H1 (cell line): Measurements from ENCODE around the gene OXSR1. TPM values are rescaled to one million over a fixed set of nuclear protein-coding genes. Genes with fewer than 3 reads are reported as not detected.

ENCODE experiments used
- CTCF ChIA-PET: fragments of 300-600 bp; sonication (Branson Sonifier 250); formaldehyde crosslinking; loops from one replicate; lab custom pipeline; 2021; ENCODE audit not compliant: partially characterized antibody; lab: Charles Lee
- POLR2A ChIA-PET: fragments of 300-600 bp; sonication (Branson Sonifier 250); formaldehyde crosslinking; loops from one replicate; lab custom pipeline; 2021; ENCODE audit warnings: inconsistent platforms; ENCODE audit not compliant: partially characterized antibody; lab: Charles Lee
- DNase-seq, 2 experiments: peaks; one replicate each; pipeline versions ENCODE4 v3.0.0 to v3.0.0-alpha.2; 2010 to 2022; ENCODE audit warnings: low spot score in 2 of 2, low read depth in 1 of 2, mixed read lengths in 1 of 2
- FAIRE-seq: peaks from 2 replicates; lab custom pipeline; 2011; peaks lifted over from hg19 to GRCh38; lab: Jason Lieb, UNC
- H2AFZ ChIP-seq: 2 replicates; pipeline ENCODE4 v1.8.1; 2012; ENCODE audit warnings: low read length, inconsistent platforms
- H2AK5ac ChIP-seq: 2 replicates; pipeline ENCODE4 v1.6.1; 2013; ENCODE audit warnings: low read depth, low read length
- H2BK120ac ChIP-seq: replicated peaks from 2 replicates; pipeline ENCODE3; 2013; ENCODE audit warnings: low read depth, low read length, inconsistent platforms
- H2BK12ac ChIP-seq: 2 replicates; pipeline ENCODE4 v1.6.1; 2013; ENCODE audit warnings: low read depth, low read length
- H2BK15ac ChIP-seq: 2 replicates; pipeline ENCODE4 v1.6.1; 2013; ENCODE audit warnings: low read length
- H2BK20ac ChIP-seq: 2 replicates; pipeline ENCODE4 v1.6.1; 2013; ENCODE audit warnings: low read length
- H2BK5ac ChIP-seq: 2 replicates; pipeline ENCODE4 v1.6.1; 2013; ENCODE audit warnings: low read depth, low read length
- H3K14ac ChIP-seq: 2 replicates; pipeline ENCODE4 v1.6.1; 2013; ENCODE audit warnings: inconsistent platforms; ENCODE audit not compliant: insufficient read length
- H3K18ac ChIP-seq: 2 replicates; pipeline ENCODE4 v1.6.1; 2013; ENCODE audit warnings: low read length; ENCODE audit errors: extremely low read depth
- H3K23ac ChIP-seq: 2 replicates; pipeline ENCODE4 v1.6.1; 2013; ENCODE audit warnings: inconsistent platforms; ENCODE audit not compliant: insufficient read length
- H3K23me2 ChIP-seq: 2 replicates; pipeline ENCODE4 v1.6.1; 2013; ENCODE audit warnings: low read depth, low read length
- H3K27ac ChIP-seq: 2 replicates; pipeline ENCODE4 v1.6.1; 2011; ENCODE audit warnings: low read depth, low read length, inconsistent platforms
- H3K27me3 ChIP-seq, 4 experiments: replicated peaks in 1 of 4; 1 replicate in 1 of 4; 2 replicates in 3 of 4; pipeline versions ENCODE4 v1.6.1 to v1.8.1; 2011 to 2013; ENCODE audit warnings: low read length in 3 of 4, mild to moderate bottlenecking in 3 of 4, inconsistent platforms in 2 of 4, mixed read lengths in 2 of 4, moderate library complexity in 1 of 4; ENCODE audit not compliant: control insufficient read depth in 3 of 4, insufficient read depth in 3 of 4; ENCODE audit errors: extremely low read depth in 1 of 4
- H3K36me3 ChIP-seq, 4 experiments: 2 replicates each; pipeline versions ENCODE4 v1.6.1 to v1.8.1; 2011 to 2013; ENCODE audit warnings: mild to moderate bottlenecking in 4 of 4, low read length in 3 of 4, moderate library complexity in 2 of 4, control low read depth in 1 of 4, inconsistent platforms in 1 of 4; ENCODE audit not compliant: insufficient read depth in 4 of 4, control insufficient read depth in 2 of 4
- H3K4ac ChIP-seq: replicated peaks from 2 replicates; pipeline ENCODE3; 2013; ENCODE audit warnings: low read length, low read depth, mixed read lengths, inconsistent platforms; ENCODE audit not compliant: insufficient read length
- H3K4me1 ChIP-seq, 4 experiments: replicated peaks in 1 of 4; 1 replicate in 1 of 4; 2 replicates in 3 of 4; pipeline versions ENCODE4 v1.6.1 to v1.8.1; 2011 to 2013; ENCODE audit warnings: low read length in 3 of 4, inconsistent platforms in 2 of 4, mixed read lengths in 1 of 4; ENCODE audit not compliant: insufficient read depth in 4 of 4, control insufficient read depth in 3 of 4
- H3K4me2 ChIP-seq, 2 experiments: 2 replicates each; pipeline versions ENCODE4 v1.6.1 to v1.8.1; 2011 to 2013; ENCODE audit warnings: low read depth in 2 of 2, low read length in 2 of 2, control low read depth in 1 of 2, inconsistent platforms in 1 of 2, mild to moderate bottlenecking in 1 of 2; ENCODE audit not compliant: insufficient read depth in 1 of 2
- H3K4me3 ChIP-seq, 4 experiments: fragments of 200-600, 300-600 bp in 1 of 4; sonication (generic), shearing (Covaris generic), sonication (Bioruptor Twin) in 1 of 4; 2 replicates each; pipeline versions ENCODE4 v1.5.1 to v1.8.1; 2011 to 2016; ENCODE audit warnings: low read length in 4 of 4, low read depth in 3 of 4, control low read depth in 2 of 4, inconsistent platforms in 2 of 4, mild to moderate bottlenecking in 2 of 4, mixed read lengths in 1 of 4, moderate library complexity in 1 of 4; ENCODE audit not compliant: insufficient read depth in 2 of 4; ENCODE audit errors: extremely low read depth in 1 of 4
- H3K56ac ChIP-seq: replicated peaks from 2 replicates; pipeline ENCODE3; 2013; ENCODE audit warnings: low read depth, mild to moderate bottlenecking, mixed read lengths, low read length, inconsistent platforms; ENCODE audit not compliant: insufficient read length
- H3K79me1 ChIP-seq: 2 replicates; pipeline ENCODE4 v1.6.1; 2013; ENCODE audit warnings: low read depth, low read length, control low read depth
- H3K79me2 ChIP-seq, 2 experiments: 2 replicates each; pipeline versions ENCODE4 v1.6.1 to v1.8.1; 2012 to 2013; ENCODE audit warnings: low read length in 2 of 2, mild to moderate bottlenecking in 2 of 2, inconsistent platforms in 1 of 2; ENCODE audit not compliant: insufficient read depth in 2 of 2, control insufficient read depth in 1 of 2
- H3K9ac ChIP-seq, 4 experiments: replicated peaks in 1 of 4; 1 replicate in 1 of 4; 2 replicates in 3 of 4; pipeline versions ENCODE4 v1.6.1 to v1.8.1; 2011 to 2013; ENCODE audit warnings: low read depth in 3 of 4, low read length in 3 of 4, control low read depth in 2 of 4, mild to moderate bottlenecking in 2 of 4, moderate library complexity in 2 of 4, inconsistent platforms in 1 of 4; ENCODE audit errors: extremely low read depth in 1 of 4
- H3K9me3 ChIP-seq, 2 experiments: 2 replicates each; pipeline versions ENCODE4 v1.6.1 to v1.8.1; 2012 to 2013; ENCODE audit warnings: mild to moderate bottlenecking in 2 of 2, moderate library complexity in 2 of 2, control low read depth in 1 of 2, inconsistent platforms in 1 of 2, low read depth in 1 of 2, low read length in 1 of 2, mixed read lengths in 1 of 2; ENCODE audit not compliant: insufficient read depth in 2 of 2
- H4K20me1 ChIP-seq, 2 experiments: replicated peaks in 1 of 2; 2 replicates each; pipeline versions ENCODE3 to v1.8.1; 2011 to 2013; ENCODE audit warnings: inconsistent platforms in 2 of 2, low read length in 2 of 2, mild to moderate bottlenecking in 1 of 2; ENCODE audit not compliant: insufficient read depth in 2 of 2, control insufficient read depth in 1 of 2
- H4K5ac ChIP-seq: 2 replicates; pipeline ENCODE4 v1.6.1; 2013; ENCODE audit warnings: low read length, low read depth, mixed read lengths, inconsistent platforms; ENCODE audit not compliant: insufficient read length
- H4K8ac ChIP-seq: 2 replicates; pipeline ENCODE4 v1.8.0; 2013; ENCODE audit warnings: mild to moderate bottlenecking, moderate library complexity, low read length, inconsistent platforms; ENCODE audit not compliant: insufficient read depth; ENCODE audit errors: extremely low read depth
- H4K91ac ChIP-seq: replicated peaks from 2 replicates; pipeline ENCODE3; 2013; ENCODE audit warnings: low read length, mixed read lengths, inconsistent platforms; ENCODE audit not compliant: insufficient read length
- EGR1 ChIP-seq: IDR thresholded peaks from 2 replicates; pipeline ENCODE4 v1.6.1; 2011; ENCODE audit warnings: low read depth, low read length, borderline replicate concordance
- EP300 ChIP-seq, 2 experiments: IDR thresholded peaks; 1 replicate in 1 of 2; 2 replicates in 1 of 2; pipeline ENCODE4 v1.6.1; 2011 to 2012; ENCODE audit warnings: low read depth in 2 of 2, low read length in 2 of 2, mild to moderate bottlenecking in 2 of 2, borderline replicate concordance in 1 of 2, inconsistent platforms in 1 of 2, moderate library complexity in 1 of 2
- FOSL1 ChIP-seq: IDR thresholded peaks from 2 replicates; pipeline ENCODE4 v1.6.1; 2011; ENCODE audit warnings: mild to moderate bottlenecking, low read depth, low read length, moderate library complexity; ENCODE audit not compliant: insufficient read depth
- GTF2F1 ChIP-seq: IDR thresholded peaks from 2 replicates; pipeline ENCODE4 v1.6.1; 2012; ENCODE audit warnings: low read depth, low read length, improper control_type of control experiment, borderline replicate concordance
- HDAC6 ChIP-seq: IDR thresholded peaks from one replicate; pipeline ENCODE4 v1.7.1; 2012; ENCODE audit warnings: low read depth, mild to moderate bottlenecking, inconsistent platforms, low read length, moderate library complexity
- POLR2A ChIP-seq, 2 experiments: IDR thresholded peaks; 1 replicate in 1 of 2; 2 replicates in 1 of 2; pipeline ENCODE4 v1.6.1; 2011; ENCODE audit warnings: low read depth in 2 of 2, low read length in 2 of 2, mild to moderate bottlenecking in 2 of 2; ENCODE audit errors: control extremely low read depth in 1 of 2
- RBBP5 ChIP-seq: IDR thresholded peaks from 2 replicates; pipeline ENCODE4 v1.7.1; 2012; ENCODE audit warnings: low read depth, mild to moderate bottlenecking, inconsistent platforms, low read length, moderate library complexity, borderline replicate concordance
- SIN3A ChIP-seq, 2 experiments: IDR thresholded peaks in 1 of 2; conservative IDR thresholded peaks in 1 of 2; 2 replicates each; pipeline ENCODE4 v1.6.1; 2011 to 2012; ENCODE audit warnings: low read length in 2 of 2, improper control_type of control experiment in 1 of 2, low read depth in 1 of 2, mild to moderate bottlenecking in 1 of 2
- SIX5 ChIP-seq: IDR thresholded peaks from 2 replicates; pipeline ENCODE4 v1.6.1; 2011; ENCODE audit warnings: mild to moderate bottlenecking, low read depth, low read length
- YY1 ChIP-seq: IDR thresholded peaks from 2 replicates; pipeline ENCODE4 v1.6.1; 2011; ENCODE audit warnings: low read depth, mild to moderate bottlenecking, low read length
- WGBS, 2 experiments: shearing (Covaris generic) in 1 of 2; methylation state at CpG; one replicate each; pipeline versions ENCODE4 v1.1.6 to v1.1.7; 2013 to 2015; ENCODE audit warnings: low lambda C conversion rate in 2 of 2, mixed read lengths in 2 of 2, inconsistent platforms in 1 of 2, low coverage in 1 of 2, missing lambda C conversion rate in 1 of 2; ENCODE audit not compliant: insufficient replicate concordance in 2 of 2, insufficient coverage in 1 of 2, insufficient read length in 1 of 2; ENCODE audit errors: extremely low coverage in 1 of 2, missing lambda C conversion rate in 1 of 2; 5-methylcytosine and 5-hydroxymethylcytosine counted together
- polyA plus RNA-seq, 7 experiments: library from polyadenylated mRNA; depleted of rRNA in 3 of 7; stranded (reverse) in 5 of 7; unstranded in 2 of 7; fragments of >200 nt in 5 of 7; fragments of 200-250 nt in 2 of 7; gene quantifications; 1 replicate in 5 of 7; 2 replicates in 1 of 7; 4 replicates in 1 of 7; pipeline versions ENCODE4 v1.2.1 to v1.2.3, GENCODE V29; 2011 to 2013; ENCODE audit warnings: missing spikeins in 2 of 7, mixed read lengths in 2 of 7
- total RNA-seq: library from RNA; stranded (reverse); fragmentation: NEBNext Ultra II Directional; extraction: Animal tissue kit (Norgen Biotek cat#: 25700); gene quantifications from 2 replicates; pipeline ENCODE4 v1.2.1, GENCODE V29; 2021
- TF ChIP-seq, protein P1 (sequence below): IDR thresholded peaks from 2 replicates; pipeline ENCODE4 v1.6.1; 2012; ENCODE audit warnings: inconsistent platforms
- TF ChIP-seq, protein P2 (sequence below): IDR thresholded peaks from 2 replicates; pipeline ENCODE4 v1.6.1; 2011; ENCODE audit warnings: low read length, improper control_type of control experiment

Gene OXSR1
- total and polyA plus RNA-seq, 2 of the 8 experiments (the other 6 are each of a cell fraction or from before 2014, with no cell fraction given) = 25.1 to 47.0 TPM

GRCh38 chr3:38148311-38148882, 16.9 kb upstream of the OXSR1 start:
- Histone ChIP-seq H4K20me1 (no peaks in the 10 kb centered on the region), H2BK5ac (no peak overlapping the region), H3K4ac (no peak overlapping the region), H2BK20ac (no peak overlapping the region), H2BK120ac (no peak overlapping the region), H3K9me3 (no peaks in the 10 kb centered on the region), H3K27me3 (no peaks in the 10 kb centered on the region), H2AK5ac (no peak overlapping the region), H4K91ac (no peak overlapping the region), H3K56ac (no peak overlapping the region), H2BK15ac (no peak overlapping the region), H3K23me2 (no peaks in the 10 kb centered on the region), H3K27ac (no peak overlapping the region), H3K23ac (no peak overlapping the region), H3K79me2 (no peaks in the 10 kb centered on the region), H4K5ac (no peak overlapping the region), H3K4me2 (no peak overlapping the region), H2BK12ac (no peak overlapping the region), H3K36me3 (no peaks in the 10 kb centered on the region), H3K14ac (no peak overlapping the region), H3K9ac (no peak overlapping the region), H3K4me3 (no peak overlapping the region), H2AFZ (no peak overlapping the region), H3K79me1 (no peaks in the 10 kb centered on the region), H3K18ac (no peak overlapping the region), H4K8ac (no peak overlapping the region), H3K4me1 (no peaks in the 10 kb centered on the region)
- POLR2A ChIA-PET = interaction anchor here (0.7 to 1.1 kb wide), 2 partner anchors 8 to 9 kb away, joined by 3 read pairs; no protein-coding TSS in a partner anchor
- WGBS, 2 experiments = 94% methylated on average over 3 of the region's 5 CpGs; no CpG with 5 or more reads in 1 of the 2 experiments
- no peak for DNase-seq
- FAIRE-seq = no peak
- CTCF ChIA-PET = interaction anchor here (0.6 to 10.9 kb wide), 4 partner anchors 8 to 1002 kb away, joined by 3 to 52 read pairs (median 4); partner anchors contain the start of genes ACAA1 and MYD88
- TF ChIP-seq SIN3A (conservative IDR thresholded peaks at IDR 0.05 in 1 of 2, IDR thresholded peaks at IDR 0.05 in 1 of 2; ENCODE audit: low read depth in 1 of 2, low read length in 2 of 2) (no peak), FOSL1 (no peak), SIX5 (no peak), GTF2F1 (no peak), EP300 (IDR thresholded peaks at IDR 0.05; ENCODE audit: borderline replicate concordance in 1 of 2, low read depth in 2 of 2, low read length in 2 of 2) (no peak), RBBP5 (no peak), HDAC6 (no peak), YY1 (no peak), POLR2A (IDR thresholded peaks at IDR 0.05; ENCODE audit: control extremely low read depth in 1 of 2, low read depth in 2 of 2, low read length in 2 of 2) (no peak), EGR1 (no peak)
- TF ChIP-seq, protein P1, sequence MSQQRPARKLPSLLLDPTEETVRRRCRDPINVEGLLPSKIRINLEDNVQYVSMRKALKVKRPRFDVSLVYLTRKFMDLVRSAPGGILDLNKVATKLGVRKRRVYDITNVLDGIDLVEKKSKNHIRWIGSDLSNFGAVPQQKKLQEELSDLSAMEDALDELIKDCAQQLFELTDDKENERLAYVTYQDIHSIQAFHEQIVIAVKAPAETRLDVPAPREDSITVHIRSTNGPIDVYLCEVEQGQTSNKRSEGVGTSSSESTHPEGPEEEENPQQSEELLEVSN = no peak
- TF ChIP-seq, protein P2, sequence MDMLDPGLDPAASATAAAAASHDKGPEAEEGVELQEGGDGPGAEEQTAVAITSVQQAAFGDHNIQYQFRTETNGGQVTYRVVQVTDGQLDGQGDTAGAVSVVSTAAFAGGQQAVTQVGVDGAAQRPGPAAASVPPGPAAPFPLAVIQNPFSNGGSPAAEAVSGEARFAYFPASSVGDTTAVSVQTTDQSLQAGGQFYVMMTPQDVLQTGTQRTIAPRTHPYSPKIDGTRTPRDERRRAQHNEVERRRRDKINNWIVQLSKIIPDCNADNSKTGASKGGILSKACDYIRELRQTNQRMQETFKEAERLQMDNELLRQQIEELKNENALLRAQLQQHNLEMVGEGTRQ = no peak
